EL (cell line): Measurements from ENCODE around the gene TLK2.

Experiments used
- DNase-seq: peaks from one replicate; pipeline ENCODE4 v3.0.0-alpha.2; 2016

TLK2 gene

GRCh38 chr17:62658136-62658920 is 179.7 kb downstream of the TLK2 start:
- DNase-seq, result no peak

- no peak for DNase-seq
Measured at GRCh38 chr17:62660629-62661118, 182.0 kb downstream of the TLK2 start.

GRCh38 chr17:62661337-62661736 is 182.7 kb downstream of the TLK2 start:
- DNase-seq, result no peak

- DNase-seq, result no peak
Measured at GRCh38 chr17:62662855-62663254, 184.2 kb downstream of the TLK2 start.
